Ovary (tissue), 9 donors: Measurements from ENCODE around the gene AP4S1. TPM values are rescaled to one million over a fixed set of nuclear protein-coding genes. Genes with fewer than 3 reads are reported as not detected.

ENCODE experiments used
- DNase-seq, 5 donors: peaks; one replicate each; pipeline ENCODE4 v3.0.0-alpha.2; 2019 to 2020
- H3K27ac ChIP-seq, 2 donors: fragments of 200-600 bp; one replicate each; pipeline versions ENCODE4 v1.5.1 to v1.8.0; 2019 to 2022
- H3K27me3 ChIP-seq: fragments of 200-600 bp; one replicate; pipeline ENCODE4 v1.8.0; 2022
- H3K36me3 ChIP-seq: fragments of 200-600 bp; sonication (generic); one replicate; pipeline ENCODE4 v1.5.1; 2019
- H3K4me1 ChIP-seq: one replicate; pipeline ENCODE4 v1.8.1; 2013; ENCODE audit warnings: mild to moderate bottlenecking, moderate library complexity; ENCODE audit not compliant: insufficient read depth
- H3K4me3 ChIP-seq: fragments of 200-600 bp; sonication (generic); one replicate; pipeline ENCODE4 v1.5.1; 2017
- H3K9me3 ChIP-seq, 2 donors: fragments of 200-600 bp in 1 of 2; sonication (generic) in 1 of 2; one replicate each; pipeline versions ENCODE4 v1.5.1 to v1.8.1; 2013 to 2019; ENCODE audit warnings: mild to moderate bottlenecking in 1 of 2, moderate library complexity in 1 of 2
- CTCF ChIP-seq, 3 donors: fragments of 450-650 bp in 2 of 3; fragments of 200-600 bp in 1 of 3; IDR thresholded peaks; one replicate each; pipeline versions ENCODE4 v1.5.1 to v1.8.0; 2016 to 2022; ENCODE audit warnings: antibody characterized with exemption in 3 of 3, mild to moderate bottlenecking in 1 of 3
- EP300 ChIP-seq: sonication (generic); formaldehyde crosslinking; IDR thresholded peaks from one replicate; pipeline ENCODE4 v1.6.1; 2017; ENCODE audit warnings: antibody characterized with exemption
- POLR2A ChIP-seq: fragments of 450-650 bp; IDR thresholded peaks from one replicate; pipeline ENCODE4 v1.6.1; 2017; ENCODE audit warnings: antibody characterized with exemption, mild to moderate bottlenecking, moderate library complexity
- WGBS, 3 donors: extraction: QIAGEN DNeasy Blood & Tissue Kit in 1 of 3; methylation state at CpG; one replicate each; pipeline versions ENCODE4 v1.1.5 to v1.1.7; 2013 to 2017; 5-methylcytosine and 5-hydroxymethylcytosine counted together
- intact Hi-C, 4 donors: fragments of 100-400 bp; cut with DNase I; formaldehyde crosslinking; loops; one replicate each; pipeline versions ENCODE4 v1.11.0 to v1.15.1; 2022 to 2023
- polyA plus RNA-seq, 2 donors: library from polyadenylated mRNA; stranded (reverse); fragments of 200-250 nt in 1 of 2; fragments of 350-450 nt in 1 of 2; fragmentation: Illumina TruSeq in 1 of 2; extraction: RNeasy Lipid Tissue Mini Kit (QIAGEN cat#74804) in 1 of 2; gene quantifications; one replicate each; pipeline ENCODE4 v1.2.3, GENCODE V29; 2013 to 2014
- total RNA-seq, 7 donors: library from RNA; depleted of rRNA in 2 of 7; stranded (reverse); fragments of >200 nt in 2 of 7; fragmentation: NEBNext Ultra II Directional in 3 of 7; extraction: Animal tissue kit (Norgen Biotek cat#: 25700) in 3 of 7; gene quantifications; one replicate each; pipeline versions ENCODE4 v1.1.0 to v1.2.4, GENCODE V29; 2016 to 2023
- donor health status: DM: no; HTN: no; CAD: no; lungs with moderate emphysema.
- donor health status: DM: no; HTN: no; CAD: no.
- donor health status: Bipolar disorder and iron deficiency.
- donor health status: DM: yes; HTN: yes; CAD: no.
- donor health status: DM: no; HTN: no; CAD: no.
- donor health status: DM: yes; HTN: yes; CAD: no.

AP4S1 gene
- total and polyA plus RNA-seq, 9 donors, result 7.9 to 19.3 (median 12.8) TPM

DNA sequence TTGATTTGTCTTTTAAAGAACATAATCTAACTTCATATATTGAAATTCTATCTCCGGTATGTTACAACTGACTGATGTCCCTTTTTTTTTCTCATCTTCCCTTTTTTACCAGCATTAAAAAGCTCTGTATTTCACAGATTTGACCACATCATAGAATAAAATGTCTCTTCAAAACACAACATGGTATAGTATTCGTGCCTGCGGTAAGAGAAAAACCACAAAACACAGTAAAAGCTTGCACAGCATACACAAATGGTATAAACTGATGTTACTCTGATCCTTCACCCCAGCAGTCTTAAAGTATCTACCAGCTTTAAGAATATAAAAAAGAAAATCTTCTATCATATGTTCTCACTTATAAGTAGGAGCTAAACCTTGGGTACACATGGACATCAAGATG is 98.7 kb downstream of the AP4S1 start:
- intact Hi-C loops, result no loop called here
- no peaks in the 10 kb centered on the region for H3K36me3 ChIP-seq
- DNase-seq, result no peak
- H3K27me3 ChIP-seq, result no peaks in the 10 kb centered on the region
- no peaks in the 10 kb centered on the region for H3K4me1 ChIP-seq
- no peak overlapping the region for H3K27ac ChIP-seq
- TF ChIP-seq POLR2A (no peak), EP300 (no peak), CTCF (IDR thresholded peaks at IDR 0.05) (no peak)
- no peak overlapping the region for H3K4me3 ChIP-seq
- WGBS, 3 donors, result 95 to 98% (median 96%) methylated on average over 3 of the region's 3 CpGs
- H3K9me3 ChIP-seq, result no peaks in the 10 kb centered on the region

GRCh38 chr14:31125231-31125630 is 99.8 kb downstream of the AP4S1 start:
- H3K9me3 ChIP-seq, result no peaks in the 10 kb centered on the region
- H3K27me3 ChIP-seq, result no peaks in the 10 kb centered on the region
- no peaks in the 10 kb centered on the region for H3K4me1 ChIP-seq
- WGBS, 3 donors, result 89 to 94% (median 90%) methylated on average over 6 of the region's 6 CpGs
- TF ChIP-seq POLR2A (no peak), CTCF (IDR thresholded peaks at IDR 0.05) (no peak), EP300 (no peak)
- intact Hi-C loops, result no loop called here
- H3K27ac ChIP-seq, result no peak overlapping the region
- no peaks in the 10 kb centered on the region for H3K36me3 ChIP-seq
- no peak for DNase-seq
- no peak overlapping the region for H3K4me3 ChIP-seq

DNA sequence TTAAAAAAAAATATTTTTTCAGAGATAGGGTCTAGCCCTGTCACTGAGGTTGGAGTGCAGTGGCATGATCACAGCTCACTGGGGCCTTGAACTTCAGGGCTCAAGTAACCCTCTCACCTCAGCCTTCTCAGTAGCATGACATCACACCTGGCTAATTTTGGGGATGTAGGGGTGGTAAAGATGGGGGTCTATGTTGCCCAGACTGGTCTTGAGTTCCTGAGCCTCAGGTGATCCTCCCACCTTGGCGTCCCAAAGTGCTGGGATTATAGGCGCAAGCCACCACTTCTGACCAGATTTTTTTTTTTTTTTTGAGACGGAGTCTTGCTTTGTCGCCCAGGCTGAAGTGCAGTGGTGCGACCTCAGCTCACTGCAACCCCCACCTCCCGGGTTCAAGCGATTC is 101.2 kb downstream of the AP4S1 start:
- Histone ChIP-seq H3K4me3 (no peak overlapping the region), H3K27ac (no peak overlapping the region), H3K4me1 (no peaks in the 10 kb centered on the region), H3K36me3 (no peaks in the 10 kb centered on the region), H3K9me3 (no peaks in the 10 kb centered on the region), H3K27me3 (no peaks in the 10 kb centered on the region)
- WGBS, 3 donors, result 95 to 97% (median 95%) methylated on average over 7 of the region's 7 CpGs
- DNase-seq, result no peak
- intact Hi-C loops, result no loop called here
- TF ChIP-seq EP300, result no peak

DNA sequence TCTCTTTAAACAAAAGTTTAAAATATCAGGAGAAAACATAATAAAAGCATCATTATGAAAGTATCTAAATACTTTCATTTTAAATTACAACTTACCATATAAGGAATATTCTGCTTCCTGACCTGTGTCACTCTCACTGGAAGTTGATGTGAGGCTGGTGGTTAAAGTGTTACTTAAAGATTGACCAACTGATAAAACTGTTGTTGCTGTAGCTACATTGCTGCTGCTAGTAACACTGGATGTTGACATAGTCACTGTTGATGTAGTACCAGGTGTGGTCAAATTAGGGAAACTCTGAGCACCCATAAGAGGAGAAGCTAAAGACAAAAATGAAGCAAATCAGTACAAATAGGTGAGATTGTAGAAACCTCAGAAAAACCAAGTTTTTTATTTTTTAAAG is 102.2 kb downstream of the AP4S1 start:
- no peak for TF ChIP-seq CTCF (IDR thresholded peaks at IDR 0.05)
- no peak for TF ChIP-seq EP300
- TF ChIP-seq POLR2A, result no peak
- intact Hi-C loops, result no loop called here
- no peaks in the 10 kb centered on the region for H3K4me1 ChIP-seq
- no peak overlapping the region for H3K27ac ChIP-seq
- DNase-seq, result no peak
- no peak overlapping the region for H3K4me3 ChIP-seq
- H3K36me3 ChIP-seq, result no peaks in the 10 kb centered on the region
- no peaks in the 10 kb centered on the region for H3K27me3 ChIP-seq
- H3K9me3 ChIP-seq, result no peaks in the 10 kb centered on the region

DNA sequence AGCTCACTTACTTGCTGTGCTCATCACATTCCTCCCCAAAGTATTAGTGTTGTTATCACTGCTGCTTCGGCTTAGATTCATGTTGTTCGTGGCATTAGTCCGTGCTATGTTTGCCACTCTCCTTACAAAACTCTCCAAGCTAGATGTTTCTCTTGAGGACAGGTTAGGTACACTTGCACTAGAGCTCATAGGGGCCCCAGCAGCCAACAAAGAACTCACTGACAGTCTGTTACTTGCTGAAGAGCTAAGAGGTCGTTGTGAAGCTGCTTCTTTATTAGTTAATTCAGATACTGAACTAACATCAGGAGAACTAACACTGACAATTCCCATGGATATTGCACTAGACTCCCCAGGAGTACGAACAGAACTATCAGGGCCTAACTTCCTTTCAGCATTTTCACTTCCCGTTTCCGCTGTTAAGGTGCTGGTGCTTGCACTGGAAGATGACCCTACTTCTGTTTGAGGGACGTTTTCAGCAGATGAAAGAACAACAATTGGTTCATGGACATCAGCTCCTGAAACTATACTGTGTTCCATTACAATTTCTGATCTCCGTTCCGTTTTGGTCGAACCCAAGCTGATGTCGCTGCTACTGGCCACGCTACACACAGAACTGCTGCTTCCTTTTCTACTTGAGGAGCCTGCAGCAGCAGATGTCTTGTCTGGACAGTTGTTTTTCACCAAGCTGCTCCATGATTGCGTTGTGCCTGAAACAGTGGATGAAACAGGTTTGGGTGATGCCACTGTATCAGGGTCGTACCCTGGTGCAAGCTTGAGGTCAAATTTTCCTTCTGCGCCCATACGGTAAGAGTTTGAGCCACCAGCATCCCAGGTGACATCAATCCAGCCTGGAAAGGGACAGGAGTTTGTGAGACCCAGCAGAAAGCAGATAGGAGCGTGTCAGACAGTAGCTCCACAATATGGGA is 103.4 kb downstream of the AP4S1 start:
- 85 to 87% (median 85%) methylated on average over 18 of the region's 18 CpGs for WGBS, 3 donors
- intact Hi-C loops, result no loop called here

More for the DNA sequence above, 103.4 kb downstream of the AP4S1 start:
- Histone ChIP-seq H3K4me3 (no peak overlapping the region), H3K36me3 (no peaks in the 10 kb centered on the region), H3K9me3 (no peaks in the 10 kb centered on the region), H3K27me3 (no peaks in the 10 kb centered on the region), H3K4me1 (no peaks in the 10 kb centered on the region), H3K27ac (no peak overlapping the region)
- DNase-seq, result no peak
- TF ChIP-seq CTCF (IDR thresholded peaks at IDR 0.05), result no peak
- no peak for TF ChIP-seq EP300
- TF ChIP-seq POLR2A, result no peak
